ENCODE data around the gene FBN1.
A peak's percentile ranks its signal among the peaks of the same experiment; 100 is the strongest.

FBN1 gene

DNA sequence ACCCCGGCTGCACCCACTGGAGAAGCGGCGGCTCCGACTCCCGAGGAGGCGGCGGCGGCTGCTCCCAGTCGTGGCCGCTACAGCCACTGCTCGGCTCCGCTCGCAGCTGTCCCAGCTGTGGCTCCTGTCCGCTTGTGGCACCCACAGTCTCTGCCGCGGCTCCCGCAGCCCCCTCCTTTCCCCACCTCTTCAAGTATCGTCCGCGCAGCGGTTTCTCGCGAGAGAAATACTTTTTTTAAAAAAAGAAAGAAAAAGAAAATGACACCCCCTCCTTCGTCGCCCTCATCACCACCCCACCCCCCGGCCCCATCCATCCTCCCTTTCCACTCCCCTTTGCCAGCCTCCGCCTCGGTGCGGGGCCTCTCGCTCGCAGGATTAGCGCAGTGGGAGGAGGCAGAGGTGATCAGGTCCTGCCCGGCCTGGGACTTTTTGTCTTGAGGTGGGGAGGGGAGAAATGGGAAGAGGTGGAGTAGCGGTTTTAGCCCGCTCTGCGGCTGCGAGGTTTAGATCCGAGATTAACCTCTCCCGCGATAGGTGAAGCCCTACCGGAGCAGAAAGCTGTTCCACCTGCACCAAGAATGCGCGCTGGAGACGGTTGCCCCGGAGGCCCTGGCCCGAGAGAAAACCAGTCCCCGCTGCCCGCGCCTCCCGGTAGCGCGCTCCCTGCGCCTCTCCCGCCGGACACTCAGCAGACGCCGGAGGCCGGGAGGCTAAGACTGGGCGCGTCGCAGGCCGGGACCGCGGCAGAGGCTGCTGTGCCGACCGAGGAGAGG is at the start of gene FBN1:
Gene FBN1, minus strand, starts transcription at position 152 of the 773 bp plus-strand sequence. CDS start 940 bp downstream, outside the sequence.
- peak; percentile 90 for DNase-seq (ENCODE audit: low spot score)
- Histone ChIP-seq H3K4me3 (peak within 1 kb of the TSS; percentile 94), H3K27ac (peak within 1 kb of the TSS; percentile 87 to 98)

DNA sequence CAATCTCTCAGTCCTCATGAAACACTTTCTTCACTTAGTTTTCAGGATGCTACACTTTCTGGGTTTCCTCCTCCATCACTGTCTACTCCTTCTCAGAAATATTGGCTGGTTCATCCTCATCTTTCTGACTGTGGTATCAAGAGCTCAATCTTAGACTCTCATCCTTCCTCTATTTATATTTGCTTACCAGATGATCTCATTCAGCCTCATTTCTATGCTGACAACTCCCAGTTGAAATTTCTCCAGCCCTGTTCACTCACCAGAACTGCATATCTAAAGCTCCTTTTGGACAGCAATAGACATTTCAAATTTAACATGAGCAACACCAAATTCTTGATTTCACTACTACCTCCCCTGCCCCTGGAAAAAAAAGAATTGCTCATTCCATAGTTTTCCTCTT is 48.0 kb upstream of the FBN1 start:
- DNase-seq (ENCODE audit: low spot score) = no peak
- no peak overlapping the region for H3K4me3 ChIP-seq
- no peak for TF ChIP-seq CTCF (IDR thresholded peaks at IDR 0.05)
- H3K27ac ChIP-seq = no peak overlapping the region

More for the DNA sequence above, at the start of gene FBN1:
- TF ChIP-seq CTCF (IDR thresholded peaks at IDR 0.05) = no peak

- no peak for TF ChIP-seq CTCF (IDR thresholded peaks at IDR 0.05)
- Histone ChIP-seq H3K4me3 (no peak overlapping the region), H3K27ac (no peak overlapping the region)
- DNase-seq (ENCODE audit: low spot score) = no peak
Observed at GRCh38 chr15:48688493-48688892, 43.0 kb upstream of the FBN1 start.

DNA sequence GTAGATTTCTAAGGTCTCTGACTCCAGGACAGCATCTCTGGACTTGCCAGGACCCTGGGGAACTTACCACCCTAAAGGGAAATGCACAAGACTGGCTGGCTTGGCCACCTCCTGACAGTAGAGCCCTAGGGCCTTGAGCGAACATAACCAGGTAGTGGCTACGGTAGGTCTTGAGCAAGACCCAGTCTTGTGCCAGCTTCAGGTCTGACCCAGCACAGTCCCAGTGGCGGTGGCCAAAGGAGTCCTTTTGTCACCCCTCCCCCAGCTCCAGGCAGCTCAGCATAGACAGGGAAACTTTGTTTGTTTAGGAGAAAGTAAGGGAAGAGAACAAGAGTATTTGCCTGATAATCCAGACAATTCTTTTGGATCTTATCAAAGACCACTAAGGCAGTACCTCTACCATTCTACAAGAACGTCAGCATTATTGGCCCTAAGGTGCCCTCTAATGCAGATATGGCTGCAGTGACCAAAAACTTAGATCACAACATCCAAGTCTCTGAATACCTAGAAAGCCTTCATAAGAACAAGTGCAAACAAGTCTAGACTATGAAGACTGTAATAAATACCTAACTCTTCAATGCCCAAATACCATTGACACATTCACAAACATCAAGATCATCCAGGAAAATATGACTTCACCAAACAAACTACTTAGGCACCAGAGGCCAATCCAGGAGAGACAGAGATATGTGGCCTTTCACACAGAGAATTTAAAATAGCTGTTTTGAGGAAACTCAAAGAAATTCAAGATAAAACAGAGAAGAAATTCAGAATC is 38.7 kb upstream of the FBN1 start:
- no peak for DNase-seq (ENCODE audit: low spot score)
- no peak for TF ChIP-seq CTCF (IDR thresholded peaks at IDR 0.05)
- Histone ChIP-seq H3K27ac (no peak overlapping the region), H3K4me3 (no peak overlapping the region)

DNA sequence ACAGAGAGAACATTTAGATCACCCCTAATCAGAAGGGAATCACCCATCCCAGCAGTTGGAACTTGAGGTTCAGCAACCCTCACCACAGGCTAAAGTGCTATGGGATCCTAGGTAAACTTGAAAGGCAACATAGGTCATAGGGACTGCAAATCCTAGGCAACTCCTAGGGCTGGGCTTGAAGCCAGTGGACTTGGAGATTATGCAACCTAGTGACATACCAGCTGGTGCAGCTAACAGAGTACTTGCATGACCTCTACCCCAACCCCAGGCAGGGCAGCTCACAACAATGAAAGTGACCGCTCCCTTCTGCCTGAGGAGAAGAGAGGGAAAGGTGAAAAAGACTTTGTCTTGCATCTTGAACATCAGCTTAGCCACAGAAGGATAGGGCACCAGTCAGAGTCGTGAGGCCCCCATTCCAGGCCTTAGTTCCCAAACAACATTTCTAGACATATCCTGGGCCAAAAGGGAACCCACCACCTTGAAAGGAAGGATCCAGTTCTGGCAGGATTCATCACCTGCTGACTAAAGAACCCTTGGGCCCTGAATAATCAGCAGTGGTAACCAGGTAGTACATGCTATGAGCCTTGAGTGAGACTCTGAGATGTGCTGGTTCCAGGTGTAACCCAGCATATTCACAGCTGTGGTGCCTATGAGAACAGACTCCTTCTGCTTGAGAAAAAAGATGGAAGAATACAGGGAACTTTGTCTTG is 37.6 kb upstream of the FBN1 start:
- DNase-seq (ENCODE audit: low spot score) = no peak
- Histone ChIP-seq H3K4me3 (no peak overlapping the region), H3K27ac (no peak overlapping the region)
- TF ChIP-seq CTCF (IDR thresholded peaks at IDR 0.05) = no peak

DNA sequence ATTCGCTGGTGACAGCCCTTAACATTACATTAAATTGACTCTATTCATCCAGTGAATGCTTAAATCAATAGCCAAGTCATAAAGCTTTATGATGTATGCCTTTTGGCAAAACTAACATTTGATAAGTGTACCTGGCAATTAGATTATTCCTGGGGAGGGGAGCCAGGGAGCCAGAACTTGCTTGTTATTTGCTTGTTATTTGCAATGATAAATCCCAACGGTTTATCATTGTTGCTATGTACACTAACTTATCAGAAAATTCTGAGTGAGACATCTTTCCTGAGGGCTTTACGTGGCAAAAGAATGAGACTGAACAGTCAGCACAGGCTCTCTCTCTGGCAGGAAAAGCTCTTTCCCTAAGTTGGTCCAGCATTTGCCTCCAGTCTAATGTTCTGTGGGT is 35.8 kb upstream of the FBN1 start:
- H3K4me3 ChIP-seq = no peak overlapping the region
- no peak overlapping the region for H3K27ac ChIP-seq
- TF ChIP-seq CTCF (IDR thresholded peaks at IDR 0.05) = no peak
- no peak for DNase-seq (ENCODE audit: low spot score)
